Stimulated activated CD4-positive, alpha-beta T cell treated with anti-CD3 and anti-CD28 coated beads, TNF-alpha, amount 100 ng/mL, for 24 hours (primary cell): ENCODE results near the gene MAPK11.

ENCODE experiments used
- DNase-seq, 3 experiments: peaks; one replicate each; pipeline ENCODE4 v3.0.0-alpha.2; 2020; ENCODE audit warnings: low read depth in 3 of 3

The MAPK11 gene

GRCh38 chr22:50248196-50249081 lies 21.7 kb downstream of the MAPK11 start:
- no peak for DNase-seq

DNA sequence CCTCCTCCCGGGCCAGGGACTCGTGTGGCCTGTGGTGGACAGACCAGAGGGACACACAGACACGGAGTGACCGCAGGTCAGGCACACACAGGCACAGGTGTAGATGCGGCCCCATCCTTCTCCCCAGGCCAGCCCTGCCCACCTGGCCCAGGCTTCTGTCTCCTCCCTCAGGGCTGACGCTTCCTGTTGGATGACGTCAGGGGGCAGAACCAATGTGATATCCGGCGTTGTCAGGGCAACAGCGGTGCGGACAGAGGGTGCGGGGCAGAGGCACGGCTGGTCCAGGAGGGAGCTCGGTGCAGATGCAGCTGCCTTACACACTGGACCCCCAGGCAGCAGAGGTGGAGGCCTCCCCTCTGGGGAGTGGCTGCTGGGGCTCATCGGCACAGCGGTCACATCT lies 22.4 kb downstream of the MAPK11 start:
- no peak for DNase-seq

DNA sequence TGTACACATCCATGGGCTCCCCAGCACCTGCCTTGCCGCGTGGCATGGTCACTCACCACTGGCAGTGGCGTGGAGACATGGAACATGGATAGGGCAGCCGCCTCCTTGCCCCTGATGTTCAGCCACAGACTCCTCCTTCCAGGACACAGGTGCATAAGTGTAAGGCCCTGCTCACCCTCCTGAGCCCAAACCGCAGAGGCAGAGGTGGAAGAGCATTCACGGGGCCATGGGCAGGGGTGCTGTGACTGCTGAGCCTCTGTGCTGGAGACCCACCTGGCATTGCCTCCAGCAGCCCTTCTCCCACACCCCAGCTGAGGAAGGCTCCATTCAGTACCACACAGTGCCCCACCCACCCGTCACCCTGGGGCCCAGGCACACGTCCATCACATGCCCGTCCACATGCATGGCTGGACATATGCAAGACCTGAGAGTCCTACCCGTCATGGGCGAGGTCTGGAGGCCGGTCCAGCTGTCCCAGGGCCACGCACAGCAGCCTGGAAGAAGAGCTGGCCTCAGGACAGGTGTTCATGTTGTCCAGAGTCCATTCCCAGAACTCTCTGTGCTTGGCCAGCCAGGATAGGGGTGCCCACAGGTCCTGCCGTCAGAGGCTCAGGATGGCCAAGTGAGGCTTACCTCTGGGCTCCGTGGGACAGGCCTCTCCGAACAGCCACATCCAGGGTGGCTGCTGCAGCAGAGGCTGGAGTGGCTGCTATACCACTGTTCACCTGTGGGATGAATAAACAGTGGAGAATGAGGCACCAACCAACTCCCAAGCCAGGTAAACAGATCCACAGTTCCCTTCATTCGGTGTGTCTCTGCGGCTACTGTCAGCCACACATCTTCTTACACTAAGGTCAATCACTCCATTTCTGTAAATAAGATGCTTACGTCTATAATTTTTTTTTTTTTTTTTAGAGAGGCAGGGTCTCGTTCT lies 23.7 kb downstream of the MAPK11 start:
- no peak for DNase-seq

DNA sequence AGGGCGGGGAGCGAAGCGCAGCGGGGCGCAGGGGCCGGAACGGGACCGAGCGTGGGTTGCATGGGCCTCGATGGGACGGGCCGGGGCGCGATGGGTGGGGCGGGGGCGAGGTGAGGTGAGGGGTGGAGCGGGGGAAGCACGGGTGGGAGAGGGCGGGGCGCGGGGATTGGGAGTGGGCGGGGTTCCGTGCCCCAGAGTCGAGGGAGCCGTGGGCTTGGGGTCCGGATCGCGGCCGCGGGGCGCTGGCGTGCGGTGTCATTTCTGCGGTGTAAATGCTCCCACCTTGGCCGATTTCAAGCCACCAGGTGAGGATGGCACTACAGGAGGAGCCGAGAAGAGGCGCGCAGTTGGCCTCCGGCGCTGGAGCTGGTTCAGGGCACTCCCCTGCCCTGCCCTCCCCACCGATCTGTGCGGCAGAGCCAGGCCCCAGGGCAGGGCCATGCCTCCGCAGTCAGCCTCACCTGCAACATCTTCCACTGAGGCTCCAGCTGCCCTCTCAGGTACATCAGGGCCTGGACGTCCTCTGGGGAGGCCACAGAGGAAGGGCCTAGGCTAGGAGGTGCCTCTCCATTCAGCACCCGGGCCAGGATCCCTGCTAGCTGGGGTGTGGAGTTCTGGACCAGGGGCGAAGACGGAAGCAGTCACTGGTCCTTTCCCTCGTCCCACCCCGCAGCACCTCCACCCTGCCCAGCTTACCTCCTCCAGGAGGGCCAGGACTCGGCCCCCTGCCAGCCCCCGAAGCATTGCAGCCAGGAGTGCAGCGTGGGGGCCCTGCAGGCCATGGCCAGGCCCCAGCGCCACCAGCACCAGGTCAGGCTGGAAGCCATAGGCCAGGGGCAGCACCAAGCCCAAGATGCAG lies 24.7 kb downstream of the MAPK11 start:
- DNase-seq = no peak

DNA sequence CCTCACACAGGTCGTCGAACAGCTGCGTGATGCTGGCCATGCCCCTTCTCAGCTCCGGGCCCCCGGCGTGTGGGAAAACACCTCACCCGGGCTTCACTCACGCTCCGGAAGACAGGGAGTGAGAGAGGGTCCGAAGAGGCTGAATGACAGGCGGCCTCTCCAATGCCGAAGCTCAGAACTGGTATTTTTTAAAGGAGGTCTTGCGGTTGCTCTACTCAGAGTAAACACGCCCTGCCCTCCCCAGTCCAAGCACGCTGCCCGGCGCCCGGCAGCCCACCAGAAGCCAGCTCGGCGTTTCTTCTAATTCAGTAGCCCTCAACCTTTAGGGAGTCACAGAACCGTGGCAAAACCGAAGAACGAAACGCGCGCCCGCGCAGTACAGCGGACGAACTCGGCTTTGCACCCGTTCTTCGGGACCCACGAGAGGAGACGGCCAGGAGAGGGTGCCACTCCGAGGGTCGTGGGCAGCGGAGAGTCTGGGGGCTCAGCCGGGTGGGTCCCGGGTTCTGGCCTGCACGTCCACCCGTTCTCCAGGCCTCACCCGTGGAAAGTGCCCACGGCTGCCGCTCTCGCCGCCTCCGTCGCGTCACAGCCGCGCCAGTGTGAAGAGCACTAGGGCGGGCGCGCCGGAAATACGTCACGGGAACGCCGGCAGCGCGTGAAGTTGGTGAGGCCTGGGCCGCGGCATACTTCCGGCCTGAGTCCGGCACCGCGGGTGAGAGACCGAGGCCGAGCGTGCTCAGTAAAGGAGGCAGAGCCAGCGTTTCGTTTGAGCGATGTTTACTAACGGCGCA lies 25.6 kb downstream of the MAPK11 start, which contains the start of gene TUBGCP6:
Gene TUBGCP6, minus strand, starts transcription at position 604 of the 794 bp plus-strand sequence. Its CDS starts 564 bp downstream, at position 40.
- DNase-seq = peak; percentile 85 to 93 (median 89)

GRCh38 chr22:50243685-50244419 lies 26.3 kb downstream of the MAPK11 start:
- DNase-seq = no peak

DNA sequence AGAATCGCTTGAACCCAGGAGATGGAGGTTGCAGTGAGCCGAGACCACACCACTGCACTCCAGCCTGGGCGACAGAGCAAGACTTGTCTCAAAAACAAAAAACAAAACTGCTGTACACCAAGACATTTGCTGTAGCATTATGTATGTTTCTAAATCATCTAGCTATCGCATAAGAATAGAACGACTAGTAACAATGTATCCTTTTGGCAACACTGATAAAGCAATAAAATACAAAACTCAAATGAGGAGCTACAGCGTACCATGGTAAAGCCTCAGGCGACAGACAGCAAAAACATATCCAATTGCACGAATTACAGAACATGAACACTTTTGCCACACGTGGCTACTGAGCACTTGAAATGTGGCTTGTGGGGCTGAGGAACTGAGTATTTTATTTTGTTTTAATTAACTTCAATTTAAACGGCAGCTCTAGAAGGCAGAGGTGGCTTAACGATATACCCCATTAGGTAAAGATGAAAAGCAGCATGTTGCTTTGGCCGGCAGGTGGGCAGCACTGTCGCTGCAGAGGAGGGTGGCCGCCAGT lies 27.7 kb downstream of the MAPK11 start:
- no peak for DNase-seq

DNA sequence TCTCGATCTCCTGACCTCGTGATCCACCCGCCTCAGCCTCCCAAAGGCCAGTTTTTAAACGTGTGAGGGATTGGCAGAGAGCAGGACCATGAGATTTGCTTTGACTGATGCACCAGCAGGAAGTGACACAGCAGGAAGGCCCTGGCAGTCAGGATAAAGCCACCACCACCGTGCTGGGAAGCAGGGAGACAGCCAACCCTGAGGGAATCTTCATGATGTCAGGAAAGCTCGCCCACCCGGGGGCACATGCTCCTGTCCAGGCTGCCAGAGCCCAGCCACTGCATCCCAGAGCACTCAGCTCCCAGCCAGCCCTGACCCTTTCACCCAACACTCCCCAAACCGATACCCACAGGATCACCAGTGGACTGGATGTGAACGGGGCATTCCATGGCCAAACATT lies 31.4 kb downstream of the MAPK11 start:
- DNase-seq = no peak

DNA sequence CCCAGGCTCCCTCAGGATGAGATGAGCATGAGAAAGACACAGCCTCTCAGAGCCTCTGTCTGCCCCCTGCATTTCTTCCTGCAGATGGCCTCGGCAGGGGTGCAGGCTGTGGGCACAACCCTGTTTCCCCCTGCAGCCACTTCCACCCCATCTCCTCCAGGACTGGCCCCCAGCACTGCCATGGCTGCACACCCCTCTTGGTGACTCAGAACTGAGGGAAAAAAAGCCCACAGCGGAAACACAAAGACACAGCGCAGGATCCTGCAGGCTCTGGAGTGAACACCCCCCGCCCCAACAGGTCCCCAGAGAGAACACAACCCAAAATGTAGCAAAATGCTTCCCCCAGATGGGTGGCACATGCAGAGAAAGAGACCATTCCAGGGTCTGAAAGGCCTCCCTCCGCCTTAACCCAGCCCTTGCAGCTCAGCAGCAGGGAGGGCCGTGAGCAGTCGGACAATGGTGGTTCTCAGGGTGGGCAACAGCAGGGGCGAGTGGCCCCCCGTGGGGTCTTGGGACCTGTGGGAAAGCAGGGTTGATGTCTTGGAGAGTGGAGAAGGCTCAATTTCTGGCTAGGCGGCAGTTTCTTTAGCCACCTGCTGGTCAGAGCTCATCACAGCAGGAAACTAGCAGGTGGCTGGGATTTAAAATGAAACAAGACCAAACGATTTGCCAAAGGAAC lies 33.3 kb downstream of the MAPK11 start:
- DNase-seq = no peak

DNA sequence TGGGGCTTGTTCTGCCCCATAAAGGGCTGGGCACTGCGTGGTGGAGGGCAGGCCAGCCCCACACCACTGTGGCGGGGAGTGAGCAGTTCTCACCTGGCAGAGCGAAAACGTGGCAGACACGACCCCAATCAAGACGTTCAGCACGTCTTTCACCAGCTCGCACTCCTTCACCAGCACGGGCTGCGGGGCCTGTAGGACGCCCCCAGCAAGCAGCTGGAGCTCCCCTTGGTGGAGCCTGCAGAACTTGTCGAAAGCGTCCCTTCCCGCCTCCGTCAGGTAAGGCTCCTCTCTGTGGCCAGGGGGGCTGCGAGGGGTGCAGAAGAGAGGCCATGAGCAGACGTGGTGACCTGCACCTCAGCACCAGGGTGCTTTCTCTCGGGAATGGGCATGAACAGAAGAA lies 37.0 kb downstream of the MAPK11 start:
- DNase-seq = no peak

- no peak for DNase-seq
These were observed 37.6 kb downstream of the MAPK11 start for GRCh38 chr22:50232481-50233151.

DNA sequence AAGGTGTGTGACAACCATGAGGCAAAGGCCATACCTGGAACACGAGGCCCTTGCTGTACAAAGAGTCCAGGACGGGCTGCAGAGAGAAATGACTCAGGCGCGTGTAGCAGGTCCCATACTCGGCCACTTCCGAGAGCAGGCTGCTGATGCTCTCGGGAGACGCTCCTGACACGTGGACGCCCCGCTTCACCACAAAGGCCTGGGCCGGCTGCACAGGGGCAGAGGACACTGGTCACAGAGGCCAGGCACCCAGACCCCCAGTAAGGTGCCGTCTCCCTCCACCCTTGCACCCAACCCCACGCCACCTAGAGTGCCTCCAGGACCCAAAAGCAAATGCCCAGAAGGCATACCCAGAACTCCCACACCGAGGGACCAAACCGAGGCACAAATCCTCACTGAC lies 40.8 kb downstream of the MAPK11 start:
- DNase-seq = no peak

- no peak for DNase-seq
These were observed 41.8 kb downstream of the MAPK11 start for GRCh38 chr22:50228366-50228765.

DNA sequence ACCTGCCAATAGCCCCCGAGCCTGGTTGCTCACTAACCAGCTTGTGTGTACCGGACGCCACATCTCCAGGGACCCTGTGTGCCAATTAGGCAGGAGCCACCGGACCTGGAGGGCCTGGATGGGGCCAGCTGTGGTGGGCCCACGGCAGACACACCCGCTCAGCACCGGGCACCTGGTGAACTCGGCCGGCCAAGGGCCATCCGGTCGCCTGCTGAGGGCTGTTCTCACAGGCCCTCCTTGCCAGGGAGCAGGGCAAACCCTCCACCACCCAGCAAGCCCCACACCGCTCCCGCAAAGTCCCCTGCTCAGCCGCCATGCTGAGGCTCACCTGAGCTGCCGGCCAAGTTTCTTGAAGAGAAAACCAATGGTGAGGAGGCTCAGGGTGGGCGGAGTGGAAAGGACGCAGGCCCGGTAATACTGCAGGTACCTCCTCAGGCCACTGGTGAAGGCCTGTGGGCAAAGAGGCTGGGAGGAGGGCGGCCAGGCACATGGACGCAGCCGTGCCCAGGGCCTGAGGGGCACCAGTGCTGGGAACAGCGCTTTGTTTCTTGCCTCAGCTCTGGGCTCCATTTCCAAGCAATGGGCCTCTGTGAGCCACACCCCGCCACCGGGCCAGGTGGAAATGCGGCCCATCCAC lies 42.5 kb downstream of the MAPK11 start:
- no peak for DNase-seq

- DNase-seq = no peak
These were observed 43.4 kb downstream of the MAPK11 start for GRCh38 chr22:50226875-50227165.

- no peak for DNase-seq
These were observed 43.9 kb downstream of the MAPK11 start for GRCh38 chr22:50226063-50226874.

GRCh38 chr22:50225200-50225969 lies 44.8 kb downstream of the MAPK11 start:
- DNase-seq = no peak
